Mucosa of descending colon (tissue), 3 donors: ENCODE results near the gene PRKG1. TPM values are rescaled to one million over a fixed set of nuclear protein-coding genes. Genes with fewer than 3 reads are reported as not detected.

ENCODE experiments used
- ATAC-seq: fragments of 200-7000 bp; cut with Tn5 transposase; one replicate; pipeline ENCODE4 v1.9.1; 2020; ENCODE audit warnings: mild to moderate bottlenecking, moderate library complexity
- DNase-seq, 3 donors: peaks; one replicate each; pipeline ENCODE4 v3.0.0-alpha.2; 2020
- H3K36me3 ChIP-seq: fragments of 200-600 bp; one replicate; pipeline ENCODE4 v1.8.0; 2021; ENCODE audit warnings: low read depth, mild to moderate bottlenecking
- H3K4me1 ChIP-seq: fragments of 200-600 bp; one replicate; pipeline ENCODE4 v1.8.0; 2021; ENCODE audit warnings: low read depth, mild to moderate bottlenecking
- H3K4me3 ChIP-seq: fragments of 200-600 bp; one replicate; pipeline ENCODE4 v1.8.0; 2021; ENCODE audit warnings: mild to moderate bottlenecking
- H3K9me3 ChIP-seq: fragments of 200-600 bp; one replicate; pipeline ENCODE4 v1.8.0; 2021; ENCODE audit warnings: mild to moderate bottlenecking
- intact Hi-C, 2 donors: fragments of 100-400 bp; cut with DNase I in 1 of 2; cut with micrococcal nuclease in 1 of 2; formaldehyde crosslinking; loops; one replicate each; pipeline versions ENCODE4 v1.11.0 to v1.11.1; 2022; cut with DNase I, micrococcal nuclease
- total RNA-seq, 3 donors: library from RNA; stranded (reverse); fragmentation: NEBNext Ultra II Directional in 2 of 3; extraction: Animal tissue kit (Norgen Biotek cat#: 25700) in 2 of 3; gene quantifications; one replicate each; pipeline versions ENCODE4 v1.2.1 to v1.2.4, GENCODE V29; 2021 to 2023
- TF ChIP-seq, protein P1 (sequence below): fragments of 200-600 bp; IDR thresholded peaks from one replicate; pipeline ENCODE4 v1.8.0; 2022; ENCODE audit warnings: antibody characterized with exemption, mild to moderate bottlenecking
- donor health status: DM: no; HTN: no; CAD: no; lungs with moderate emphysema.
- donor health status: DM: no; HTN: no; CAD: no.
- donor health status: DM: no; HTN: yes; CAD: no.

The PRKG1 gene
- total RNA-seq, 3 donors from 2014 or later = 17.1 to 55.6 (median 21.1) TPM

- no peaks in the 10 kb centered on the region for H3K4me1 ChIP-seq
- H3K4me3 ChIP-seq = no peak overlapping the region
- no peaks in the 10 kb centered on the region for H3K9me3 ChIP-seq
- DNase-seq (no peak), ATAC-seq (no peak)
- TF ChIP-seq, protein P1, sequence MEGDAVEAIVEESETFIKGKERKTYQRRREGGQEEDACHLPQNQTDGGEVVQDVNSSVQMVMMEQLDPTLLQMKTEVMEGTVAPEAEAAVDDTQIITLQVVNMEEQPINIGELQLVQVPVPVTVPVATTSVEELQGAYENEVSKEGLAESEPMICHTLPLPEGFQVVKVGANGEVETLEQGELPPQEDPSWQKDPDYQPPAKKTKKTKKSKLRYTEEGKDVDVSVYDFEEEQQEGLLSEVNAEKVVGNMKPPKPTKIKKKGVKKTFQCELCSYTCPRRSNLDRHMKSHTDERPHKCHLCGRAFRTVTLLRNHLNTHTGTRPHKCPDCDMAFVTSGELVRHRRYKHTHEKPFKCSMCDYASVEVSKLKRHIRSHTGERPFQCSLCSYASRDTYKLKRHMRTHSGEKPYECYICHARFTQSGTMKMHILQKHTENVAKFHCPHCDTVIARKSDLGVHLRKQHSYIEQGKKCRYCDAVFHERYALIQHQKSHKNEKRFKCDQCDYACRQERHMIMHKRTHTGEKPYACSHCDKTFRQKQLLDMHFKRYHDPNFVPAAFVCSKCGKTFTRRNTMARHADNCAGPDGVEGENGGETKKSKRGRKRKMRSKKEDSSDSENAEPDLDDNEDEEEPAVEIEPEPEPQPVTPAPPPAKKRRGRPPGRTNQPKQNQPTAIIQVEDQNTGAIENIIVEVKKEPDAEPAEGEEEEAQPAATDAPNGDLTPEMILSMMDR = no peak
- H3K36me3 ChIP-seq = no peaks in the 10 kb centered on the region
- intact Hi-C loops = no loop called here
Observed at GRCh38 chr10:51318399-51319172, 244.3 kb downstream of the PRKG1 start.

- TF ChIP-seq, protein P1 = no peak
- Histone ChIP-seq H3K36me3 (no peaks in the 10 kb centered on the region), H3K9me3 (no peaks in the 10 kb centered on the region), H3K4me1 (no peaks in the 10 kb centered on the region), H3K4me3 (no peak overlapping the region)
- intact Hi-C loops = no loop called here
- DNase-seq = no peak
- no peak for ATAC-seq
Observed at GRCh38 chr10:51319173-51319435, 244.8 kb downstream of the PRKG1 start.

DNA sequence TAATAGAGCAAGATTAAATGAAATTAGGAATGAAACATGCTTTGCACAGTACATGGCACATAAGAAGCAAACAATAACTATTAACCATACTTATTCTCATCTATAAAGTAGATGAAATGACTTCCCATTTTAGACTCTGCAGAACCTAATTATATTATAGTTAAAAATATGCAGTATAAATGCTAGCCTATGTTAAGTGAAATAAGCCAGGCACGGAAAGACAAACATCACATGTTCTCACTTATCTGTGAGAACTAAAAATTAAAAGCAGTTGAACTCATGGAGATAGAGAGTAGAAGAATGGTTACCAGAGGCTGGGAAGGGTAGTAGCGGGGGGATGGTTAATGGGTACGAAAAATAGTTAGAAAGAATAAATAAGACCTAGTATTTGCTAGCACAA lies 247.0 kb downstream of the PRKG1 start:
- no peaks in the 10 kb centered on the region for H3K36me3 ChIP-seq
- DNase-seq (no peak), ATAC-seq (no peak)
- no peak overlapping the region for H3K4me3 ChIP-seq
- TF ChIP-seq, protein P1 = no peak
- no peaks in the 10 kb centered on the region for H3K4me1 ChIP-seq
- intact Hi-C loops = no loop called here
- H3K9me3 ChIP-seq = no peaks in the 10 kb centered on the region

DNA sequence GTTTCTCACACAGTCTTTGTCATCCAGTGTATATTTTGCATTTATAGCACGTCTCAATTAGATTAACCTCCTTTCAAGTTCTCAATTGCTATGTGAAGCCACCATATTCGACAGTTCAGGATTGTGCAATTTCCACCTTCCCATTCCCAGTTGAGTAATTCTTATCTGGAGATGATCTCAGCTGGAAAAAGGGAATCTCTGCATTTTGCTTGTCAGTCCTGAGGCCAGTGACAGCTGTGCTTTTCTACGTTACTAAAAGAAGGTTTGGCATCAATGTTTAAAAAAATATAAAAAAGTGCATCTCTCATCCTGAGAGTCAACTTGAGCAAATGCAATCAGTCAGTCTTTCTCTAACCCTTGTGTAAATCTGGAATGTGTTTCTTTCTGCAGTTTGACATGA lies 247.7 kb downstream of the PRKG1 start:
- TF ChIP-seq, protein P1 = no peak
- intact Hi-C loops = no loop called here
- no peak for ATAC-seq
- Histone ChIP-seq H3K36me3 (no peaks in the 10 kb centered on the region), H3K4me3 (no peak overlapping the region), H3K4me1 (no peaks in the 10 kb centered on the region), H3K9me3 (no peaks in the 10 kb centered on the region)
- no peak for DNase-seq

DNA sequence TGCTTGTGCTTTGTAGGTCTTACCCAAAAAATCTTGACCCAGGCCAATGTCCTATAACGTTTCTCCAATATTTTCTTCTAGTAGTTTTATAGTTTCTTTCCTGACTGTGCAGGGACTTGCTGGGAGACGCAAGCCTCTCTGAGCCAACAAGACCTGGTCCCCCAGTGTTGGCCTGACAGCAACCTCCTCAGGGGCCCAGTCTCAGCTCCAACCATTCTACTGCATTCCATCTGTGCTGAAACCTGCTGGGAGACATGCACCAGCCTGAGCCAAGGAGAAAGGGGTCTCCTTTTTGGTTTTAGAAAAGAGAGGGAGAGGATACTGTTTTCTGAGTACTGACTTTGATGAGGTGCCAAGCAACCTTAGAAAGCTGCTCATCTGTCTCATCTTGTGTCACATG lies 251.4 kb downstream of the PRKG1 start:
- Histone ChIP-seq H3K36me3 (no peaks in the 10 kb centered on the region), H3K4me1 (no peaks in the 10 kb centered on the region), H3K4me3 (no peak overlapping the region), H3K9me3 (no peaks in the 10 kb centered on the region)
- TF ChIP-seq, protein P1 = no peak
- intact Hi-C loops = no loop called here
- ATAC-seq (no peak), DNase-seq (no peak)

- intact Hi-C loops = no loop called here
- Histone ChIP-seq H3K36me3 (no peaks in the 10 kb centered on the region), H3K4me1 (no peaks in the 10 kb centered on the region), H3K9me3 (no peaks in the 10 kb centered on the region), H3K4me3 (no peak overlapping the region)
- ATAC-seq = no peak
- no peak for DNase-seq
- TF ChIP-seq, protein P1 = no peak
Observed at GRCh38 chr10:51326174-51326573, 251.9 kb downstream of the PRKG1 start.
